HG02610 (cell line): ENCODE measurements around the gene PDE4B.

ENCODE experiments used
- ATAC-seq: cut with Tn5 transposase; IDR thresholded peaks from one replicate; pipeline ENCODE4 v1.9.1; 2021; ENCODE audit warnings: mild to moderate bottlenecking, moderate library complexity; ENCODE audit not compliant: unreplicated experiment

Gene PDE4B

GRCh38 chr1:66250075-66250474, 457.4 kb downstream of the PDE4B start:
- ATAC-seq: no peak

DNA sequence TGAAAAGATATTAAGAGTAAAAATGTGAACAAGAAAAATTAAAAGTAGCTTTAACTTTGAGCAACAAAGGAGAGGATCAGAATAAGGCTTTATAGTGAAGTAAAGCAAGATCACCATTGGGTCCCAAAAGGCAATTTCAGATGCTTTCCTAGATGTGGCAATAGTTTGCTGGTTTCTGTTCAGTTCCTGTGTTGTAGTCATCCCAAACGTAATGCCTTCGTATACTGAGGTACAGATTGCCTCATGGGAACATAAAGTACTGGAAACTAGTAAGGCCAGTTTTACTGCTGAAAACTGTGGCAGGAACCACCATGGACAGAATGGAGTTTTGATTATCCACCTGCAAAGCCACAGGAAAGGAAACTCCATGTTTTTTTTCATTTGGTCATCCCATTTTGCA, 457.8 kb downstream of the PDE4B start:
- no peak for ATAC-seq

DNA sequence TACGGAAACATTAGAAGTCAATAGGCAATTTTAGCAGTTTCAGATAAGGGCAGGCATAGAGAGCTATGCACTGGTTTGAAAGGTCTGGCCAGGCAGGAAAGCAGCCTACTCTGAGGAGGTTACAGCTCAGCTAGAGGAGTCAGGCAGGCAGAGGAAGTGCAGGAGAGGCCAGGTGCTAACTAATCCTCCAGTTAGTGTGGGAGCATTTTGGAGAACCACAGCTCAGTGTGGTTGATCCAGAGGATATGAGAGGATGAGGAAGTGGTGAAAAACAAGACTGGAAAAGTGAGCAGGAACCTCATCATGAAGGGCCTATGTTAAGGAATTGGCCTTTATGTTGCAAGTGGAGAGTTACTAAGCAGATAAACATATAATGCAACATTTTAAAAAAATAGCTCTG, 458.9 kb downstream of the PDE4B start:
- no peak for ATAC-seq

- ATAC-seq: peak; percentile 87
Measured at GRCh38 chr1:66253330-66253921, 460.7 kb downstream of the PDE4B start.

- no peak for ATAC-seq
Measured at GRCh38 chr1:66254785-66255184, 462.1 kb downstream of the PDE4B start.

DNA sequence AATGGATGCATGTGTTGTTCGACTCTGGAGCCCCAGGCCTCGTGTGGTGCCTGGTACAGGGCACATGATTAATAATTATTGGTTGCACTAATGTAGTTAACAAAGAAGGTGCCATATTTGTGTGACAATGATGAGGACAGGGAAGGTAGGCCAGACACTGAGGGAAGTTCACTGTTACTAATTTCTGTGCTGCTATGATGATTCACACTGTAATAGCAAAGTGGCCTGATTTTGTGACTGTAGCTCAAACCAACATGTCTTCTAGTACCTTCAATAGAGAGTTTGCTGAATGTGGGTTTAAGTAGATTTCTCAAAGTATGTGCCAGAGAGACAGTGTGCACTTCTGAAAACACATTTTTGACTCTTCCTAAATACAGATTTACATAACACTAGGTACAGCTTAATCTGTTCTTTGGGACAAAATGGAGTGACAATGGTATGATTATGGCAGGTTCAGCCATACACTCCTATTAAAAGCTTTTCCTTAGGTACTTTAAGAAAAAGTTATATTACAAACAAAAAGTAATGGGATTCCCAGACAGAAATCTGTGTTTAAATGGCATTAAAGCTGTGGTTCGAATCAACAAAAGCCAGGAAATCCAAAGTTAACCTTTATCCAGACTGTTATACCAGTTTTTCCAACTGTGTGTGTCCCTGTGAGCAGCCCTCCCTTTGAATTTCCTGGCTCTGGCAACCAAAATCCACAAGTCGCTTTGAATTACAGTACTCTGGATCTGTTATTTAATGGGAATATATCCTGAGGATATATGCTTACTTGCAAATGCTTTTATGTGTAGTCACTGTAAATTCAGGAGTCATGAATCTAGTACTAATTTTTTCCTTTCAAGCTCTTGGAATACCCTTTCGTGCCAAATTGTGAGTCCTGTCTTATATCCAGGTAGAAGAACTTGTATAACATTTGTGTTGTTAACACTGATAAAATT, 464.2 kb downstream of the PDE4B start:
- no peak for ATAC-seq

DNA sequence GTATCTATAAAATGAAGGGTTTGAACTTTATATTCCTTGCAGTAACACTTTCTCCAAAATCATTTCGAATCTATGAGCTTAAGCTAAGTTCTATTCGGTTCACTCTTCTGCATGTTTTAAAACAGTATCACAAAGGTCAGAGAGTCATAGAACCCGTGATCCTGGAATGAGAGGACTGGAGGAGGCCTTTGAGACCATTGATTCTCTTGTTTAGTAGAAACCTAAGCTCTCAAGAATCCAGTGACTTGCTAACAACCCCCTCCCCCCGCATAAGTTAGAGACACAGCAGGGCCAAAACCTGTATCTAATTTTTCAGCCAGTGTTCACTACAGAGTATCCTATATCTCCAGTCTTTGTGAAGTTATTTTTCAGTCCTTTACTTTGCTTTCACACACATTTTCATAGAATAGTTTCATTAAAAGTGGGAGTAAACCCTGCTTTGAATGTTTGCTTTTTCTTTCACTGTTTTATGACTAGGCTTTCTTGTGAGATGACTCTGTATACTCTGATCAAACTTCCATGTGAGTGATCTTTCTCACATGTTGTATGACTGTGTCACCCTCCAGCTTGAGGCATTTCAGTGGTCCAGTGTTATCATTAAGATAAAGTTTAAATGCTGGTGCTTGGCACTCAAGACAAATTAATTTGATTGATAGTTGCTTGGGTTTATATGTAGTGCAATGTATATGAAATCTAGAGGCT, 465.9 kb downstream of the PDE4B start:
- peak; percentile 95 for ATAC-seq

- no peak for ATAC-seq
Measured at GRCh38 chr1:66261364-66261763, 468.7 kb downstream of the PDE4B start.

- ATAC-seq: no peak
Measured at GRCh38 chr1:66262208-66262963, 469.7 kb downstream of the PDE4B start.

DNA sequence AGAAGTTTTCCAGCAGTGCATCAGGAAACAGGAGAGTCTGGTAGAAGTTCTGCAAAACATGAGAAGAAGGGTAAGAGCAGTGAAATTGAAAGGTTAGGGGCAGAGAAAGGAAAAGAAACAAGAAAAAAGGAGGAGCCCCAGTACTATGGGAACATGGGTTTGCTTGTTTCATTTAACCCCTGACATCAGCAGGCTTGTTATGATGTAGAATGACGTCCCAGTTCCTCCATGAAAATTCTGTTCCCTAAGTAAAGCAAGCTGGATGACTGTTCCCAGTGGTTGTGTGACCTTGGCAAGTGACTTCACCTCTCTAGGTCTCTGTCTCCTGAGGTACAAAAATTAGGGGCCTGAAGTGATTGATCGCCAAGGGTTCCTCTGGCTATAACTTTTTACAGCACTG, 472.6 kb downstream of the PDE4B start:
- ATAC-seq: no peak

DNA sequence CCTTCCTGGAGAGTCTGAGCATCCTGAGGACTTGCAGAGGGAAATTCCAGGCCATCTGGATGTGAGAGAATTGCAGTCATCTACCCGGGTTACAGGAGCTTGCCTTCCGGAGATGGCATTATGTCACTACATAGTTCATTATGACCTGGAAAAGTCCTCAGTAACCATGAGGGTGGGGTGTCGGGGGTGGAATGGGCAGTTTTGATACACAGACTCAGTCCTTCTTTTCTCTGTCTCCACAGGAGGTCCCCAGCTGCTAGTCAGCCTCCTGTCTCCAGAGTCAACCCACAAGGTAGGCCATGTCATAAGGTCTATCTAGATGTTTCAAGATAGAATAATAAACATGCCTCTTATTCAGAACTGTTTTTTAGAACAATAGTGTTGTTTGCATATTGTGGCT, 473.1 kb downstream of the PDE4B start:
- no peak for ATAC-seq

- ATAC-seq: no peak
Measured at GRCh38 chr1:66266350-66266749, 473.7 kb downstream of the PDE4B start.

DNA sequence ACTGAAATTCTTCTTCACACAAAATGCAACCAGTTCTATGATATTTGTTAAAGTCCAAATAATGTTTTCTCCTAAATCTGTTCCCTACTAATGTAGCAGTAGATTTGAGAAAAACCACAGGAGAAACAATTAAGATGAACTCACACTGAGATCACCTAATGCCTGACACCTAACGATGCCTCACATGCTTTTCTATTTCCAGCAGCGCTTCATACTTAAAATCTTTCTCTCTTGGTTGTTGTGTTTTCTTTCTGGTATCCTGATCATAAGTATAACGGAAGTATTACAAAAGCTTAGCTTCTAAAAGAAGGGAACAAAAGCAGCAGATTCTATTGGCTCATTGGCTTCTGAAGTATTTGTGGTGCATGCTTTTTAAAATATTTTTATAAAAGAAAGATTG, 474.1 kb downstream of the PDE4B start:
- no peak for ATAC-seq

DNA sequence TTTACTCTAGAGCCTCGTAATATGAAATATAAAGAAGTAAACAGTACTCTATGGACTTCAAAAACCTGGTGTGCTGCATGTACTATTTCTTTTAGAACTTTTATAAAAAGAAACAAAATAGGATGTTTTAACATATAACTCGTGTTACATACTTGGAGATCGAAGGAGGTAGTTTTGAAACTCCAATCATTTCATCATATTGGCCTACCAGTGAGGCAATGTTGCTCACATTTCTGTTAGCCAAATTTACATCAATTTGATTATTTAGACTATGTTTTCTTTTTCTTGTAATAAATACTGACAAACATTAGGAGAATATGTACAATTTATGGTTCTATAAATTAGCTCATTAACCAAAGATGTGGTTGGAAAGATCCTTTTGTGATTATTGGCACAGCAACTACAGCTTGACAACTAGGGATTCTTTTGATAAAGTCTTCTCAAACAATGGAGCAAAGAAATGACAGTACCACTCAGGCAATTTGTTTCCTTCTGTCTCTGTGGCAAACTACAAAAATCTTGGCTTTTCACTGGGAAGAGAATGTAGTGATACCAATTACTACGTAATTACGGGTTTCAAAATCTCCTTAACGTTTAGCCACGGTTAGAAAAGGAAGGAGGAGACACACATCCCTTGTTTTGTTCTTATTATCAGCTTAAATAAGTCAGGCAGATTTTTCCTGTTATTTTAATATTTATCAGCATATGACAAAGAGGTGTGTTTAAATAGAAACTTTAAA, 474.7 kb downstream of the PDE4B start:
- no peak for ATAC-seq

DNA sequence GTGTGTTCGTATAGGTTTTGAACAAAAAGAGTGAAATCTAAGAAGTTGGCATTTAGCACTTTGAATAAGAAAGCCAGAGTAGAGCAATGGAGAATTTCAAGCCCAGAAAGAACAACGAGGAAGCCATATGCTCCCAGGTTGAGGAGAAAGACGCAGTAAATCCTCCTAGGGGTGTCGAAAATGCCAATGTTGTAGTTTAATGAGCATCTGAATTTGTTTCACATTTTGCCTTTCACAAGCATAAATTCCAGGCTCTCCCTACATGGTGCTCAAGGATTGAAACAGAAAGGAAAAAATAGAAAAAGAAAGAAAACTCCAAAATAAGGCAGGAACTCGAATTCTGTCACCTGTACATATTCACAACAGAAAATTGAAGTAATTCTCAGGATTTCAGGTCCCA, 476.5 kb downstream of the PDE4B start:
- no peak for ATAC-seq

- ATAC-seq: no peak
Measured at GRCh38 chr1:66270119-66270812, 477.6 kb downstream of the PDE4B start.

DNA sequence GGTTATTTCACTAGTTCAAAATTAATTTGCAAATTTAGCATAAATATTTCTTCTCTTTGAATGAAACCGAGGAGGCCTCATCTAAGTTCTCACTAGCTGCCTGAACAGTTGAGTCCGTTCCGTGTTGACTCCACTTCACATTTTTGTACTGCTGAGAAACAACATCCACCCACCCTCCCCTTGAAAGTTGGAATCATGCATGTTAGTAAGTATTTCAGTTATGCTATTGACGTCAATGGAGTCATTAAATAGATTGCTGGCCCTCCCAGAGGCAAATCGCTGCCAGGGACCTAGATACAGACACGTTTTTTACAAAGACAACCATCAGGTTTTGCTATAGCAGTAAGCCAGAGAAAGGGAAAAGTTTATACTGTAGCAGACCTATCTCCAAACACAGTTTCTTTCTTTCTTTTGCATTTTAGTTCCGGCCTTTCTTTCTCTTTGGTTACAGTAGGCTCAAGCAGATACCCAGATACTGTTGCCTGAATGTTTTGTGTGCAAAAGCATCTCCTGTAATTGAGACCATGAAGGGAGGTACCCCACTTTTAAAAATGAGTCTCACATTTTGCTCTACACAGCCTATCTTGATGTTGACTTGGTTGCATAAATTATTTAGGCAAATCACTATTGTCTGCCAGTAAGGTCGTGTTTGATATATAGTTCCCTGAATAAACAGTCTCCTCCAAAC, 478.7 kb downstream of the PDE4B start:
- ATAC-seq: no peak

- no peak for ATAC-seq
Measured at GRCh38 chr1:66271904-66272254, 479.2 kb downstream of the PDE4B start.

GRCh38 chr1:66273656-66274055, 481.0 kb downstream of the PDE4B start:
- ATAC-seq: no peak
